ACC112 (cell line): ENCODE measurements around the gene C10orf90.

Experiments used
- H2AFZ ChIP-seq: fragments of 200-600 bp; sonication (generic); one replicate; pipeline ENCODE4 v1.6.0; 2017; ENCODE audit warnings: antibody characterized with exemption, low read length; ENCODE audit not compliant: unreplicated experiment
- H3K27ac ChIP-seq: fragments of 200-600 bp; sonication (generic); 2 replicates; pipeline ENCODE4 v1.5.1; 2014; ENCODE audit warnings: low read depth, mild to moderate bottlenecking, antibody characterized with exemption, low read length, moderate library complexity
- H3K27me3 ChIP-seq: fragments of 200-600 bp; sonication (generic); 2 replicates; pipeline ENCODE4 v1.6.1; 2014; ENCODE audit warnings: mild to moderate bottlenecking, antibody characterized with exemption, low read length, moderate library complexity, mixed read lengths; ENCODE audit not compliant: insufficient read depth
- H3K36me3 ChIP-seq: fragments of 200-600 bp; sonication (generic); 2 replicates; pipeline ENCODE4 v1.6.1; 2016; ENCODE audit warnings: mild to moderate bottlenecking, antibody characterized with exemption, low read length, moderate library complexity, mixed read lengths; ENCODE audit not compliant: insufficient read depth
- H3K4me1 ChIP-seq: fragments of 200-600 bp; sonication (generic); one replicate; pipeline ENCODE4 v1.6.1; 2016; ENCODE audit warnings: low read length, mixed read lengths; ENCODE audit not compliant: insufficient read depth, unreplicated experiment, control insufficient read depth
- H3K4me3 ChIP-seq: fragments of 200-600 bp; sonication (generic); 2 replicates; pipeline ENCODE4 v1.5.1; 2014; ENCODE audit warnings: mild to moderate bottlenecking, low read depth, low read length
- H3K79me2 ChIP-seq: fragments of 200-600 bp; sonication (generic); one replicate; pipeline ENCODE4 v1.6.0; 2016; ENCODE audit warnings: low read length; ENCODE audit not compliant: control insufficient read depth, unreplicated experiment, insufficient read depth

Gene C10orf90, protein sequence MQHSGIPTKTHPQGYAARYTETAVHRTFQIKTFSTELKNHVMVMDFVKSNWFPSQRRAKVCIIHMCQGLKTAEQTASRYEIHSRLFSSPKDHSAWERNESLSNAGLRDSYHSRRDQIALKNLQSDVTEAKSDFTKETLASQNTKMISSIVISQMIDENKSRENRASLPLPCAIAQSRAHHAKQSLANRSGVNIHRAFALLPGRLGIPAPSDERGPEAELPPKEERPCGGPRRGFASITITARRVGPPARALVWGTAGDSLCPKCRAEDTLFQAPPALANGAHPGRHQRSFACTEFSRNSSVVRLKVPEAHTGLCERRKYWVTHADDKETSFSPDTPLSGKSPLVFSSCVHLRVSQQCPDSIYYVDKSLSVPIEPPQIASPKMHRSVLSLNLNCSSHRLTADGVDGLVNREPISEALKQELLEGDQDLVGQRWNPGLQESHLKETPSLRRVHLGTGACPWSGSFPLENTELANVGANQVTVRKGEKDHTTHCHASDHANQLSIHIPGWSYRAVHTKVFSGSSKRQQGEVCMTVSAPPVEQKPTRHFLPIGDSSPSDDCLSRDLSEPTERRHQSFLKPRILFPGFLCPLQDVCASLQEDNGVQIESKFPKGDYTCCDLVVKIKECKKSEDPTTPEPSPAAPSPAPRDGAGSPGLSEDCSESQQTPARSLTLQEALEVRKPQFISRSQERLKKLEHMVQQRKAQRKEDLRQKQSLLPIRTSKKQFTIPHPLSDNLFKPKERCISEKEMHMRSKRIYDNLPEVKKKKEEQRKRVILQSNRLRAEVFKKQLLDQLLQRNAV

GRCh38 chr10:126670056-126670894 is at the start of gene C10orf90:
Gene C10orf90 (minus strand): TSS chr10:126670693. CDS start chr10:126670480, 213 bp downstream.
- H2AFZ ChIP-seq: no peak within 1 kb of the TSS
- H3K27me3 ChIP-seq: no peaks in the 10 kb centered on the region
- H3K36me3 ChIP-seq: no peaks in the 10 kb centered on the region
- H3K4me1 ChIP-seq: no peaks in the 10 kb centered on the region
- no peaks in the 10 kb centered on the region for H3K79me2 ChIP-seq
- no peak within 1 kb of the TSS for H3K4me3 ChIP-seq
- no peak within 1 kb of the TSS for H3K27ac ChIP-seq

- H3K27me3 ChIP-seq: peaks cover 45% of the 10 kb centered on the region
- no peak overlapping the region for H3K27ac ChIP-seq
- H3K36me3 ChIP-seq: no peaks in the 10 kb centered on the region
- H3K4me1 ChIP-seq: no peaks in the 10 kb centered on the region
- H3K4me3 ChIP-seq: no peak overlapping the region
- H2AFZ ChIP-seq: no peak overlapping the region
- no peaks in the 10 kb centered on the region for H3K79me2 ChIP-seq
Observed at GRCh38 chr10:126716366-126716765, 45.9 kb upstream of the C10orf90 start.

DNA sequence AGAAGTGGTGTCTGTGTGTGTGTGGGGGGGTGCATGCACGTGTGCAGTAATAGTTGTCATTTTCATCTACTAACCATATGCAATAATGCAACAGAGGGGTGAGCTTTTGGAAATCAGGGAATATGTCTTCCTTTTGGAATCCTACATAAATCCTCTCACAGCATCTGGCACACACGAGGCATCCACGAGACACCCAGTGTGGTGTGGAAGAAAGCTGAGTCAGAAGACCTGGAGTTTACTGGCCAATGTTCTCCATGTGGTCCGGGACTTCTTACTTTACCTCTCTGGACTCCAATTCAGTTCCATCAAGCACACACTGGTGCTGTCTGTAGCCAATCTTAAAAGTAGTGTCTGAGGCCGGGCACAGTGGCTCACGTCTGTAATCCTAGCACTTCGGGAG is 43.1 kb upstream of the C10orf90 start:
- Histone ChIP-seq H3K27me3 (peaks cover 28% of the 10 kb centered on the region), H2AFZ (no peak overlapping the region), H3K79me2 (no peaks in the 10 kb centered on the region), H3K27ac (no peak overlapping the region), H3K36me3 (no peaks in the 10 kb centered on the region), H3K4me1 (no peaks in the 10 kb centered on the region), H3K4me3 (no peak overlapping the region)

DNA sequence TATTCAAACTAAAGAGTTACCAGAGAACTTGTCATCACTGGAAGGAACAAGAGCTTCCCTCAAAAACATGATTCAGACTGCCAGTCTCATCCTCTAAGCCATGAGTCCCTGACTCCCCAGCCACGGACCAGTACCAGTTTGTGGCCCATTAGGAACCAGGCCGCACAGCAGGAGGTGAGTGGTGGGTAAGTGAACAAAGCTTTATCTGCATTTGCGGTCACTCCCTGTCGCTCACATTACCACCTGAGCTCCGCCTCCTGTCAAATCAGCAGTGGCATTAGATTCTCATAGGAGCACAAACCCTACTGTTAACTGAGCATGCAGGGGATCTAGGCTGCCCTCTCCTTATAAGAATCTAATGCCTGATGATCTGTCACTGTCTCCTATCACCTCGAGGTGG is 42.2 kb upstream of the C10orf90 start:
- Histone ChIP-seq H3K79me2 (no peaks in the 10 kb centered on the region), H3K36me3 (no peaks in the 10 kb centered on the region), H3K4me1 (no peaks in the 10 kb centered on the region), H3K27me3 (peaks cover 19% of the 10 kb centered on the region), H3K4me3 (no peak overlapping the region), H2AFZ (no peak overlapping the region), H3K27ac (no peak overlapping the region)

DNA sequence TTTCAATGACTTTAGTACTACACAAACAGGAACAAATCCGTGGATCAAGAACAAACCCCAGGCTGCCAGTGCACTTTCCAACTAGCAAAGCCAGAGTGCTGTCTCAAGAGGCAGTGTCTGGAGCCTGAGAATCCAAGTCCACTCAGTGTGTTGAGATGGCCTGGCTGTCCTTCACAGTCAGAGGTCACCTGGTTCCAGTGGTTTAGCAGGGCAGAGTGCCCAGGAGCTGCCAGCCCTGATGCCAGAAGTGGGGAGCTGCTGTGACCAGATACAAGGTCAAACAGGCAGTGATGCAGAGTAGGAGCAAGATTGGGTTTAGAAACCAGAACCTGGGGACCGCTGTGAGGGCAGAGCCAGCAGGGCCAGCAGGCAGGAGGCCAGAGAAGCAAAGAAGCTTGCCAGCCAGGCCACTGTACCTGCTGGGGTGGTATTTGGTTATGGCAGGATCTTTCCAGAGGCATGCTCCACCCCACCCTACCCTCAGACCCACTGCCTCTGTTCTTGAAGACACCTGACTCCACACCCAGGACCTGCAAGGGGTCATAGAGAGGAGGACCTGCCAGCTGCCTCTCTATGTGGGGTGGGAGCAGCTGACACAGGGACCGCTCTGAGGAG is 35.6 kb upstream of the C10orf90 start:
- no peaks in the 10 kb centered on the region for H3K4me1 ChIP-seq
- H3K27me3 ChIP-seq: peaks cover 30% of the 10 kb centered on the region
- no peak overlapping the region for H3K27ac ChIP-seq
- no peaks in the 10 kb centered on the region for H3K36me3 ChIP-seq
- no peak overlapping the region for H3K4me3 ChIP-seq
- H3K79me2 ChIP-seq: no peaks in the 10 kb centered on the region
- no peak overlapping the region for H2AFZ ChIP-seq

DNA sequence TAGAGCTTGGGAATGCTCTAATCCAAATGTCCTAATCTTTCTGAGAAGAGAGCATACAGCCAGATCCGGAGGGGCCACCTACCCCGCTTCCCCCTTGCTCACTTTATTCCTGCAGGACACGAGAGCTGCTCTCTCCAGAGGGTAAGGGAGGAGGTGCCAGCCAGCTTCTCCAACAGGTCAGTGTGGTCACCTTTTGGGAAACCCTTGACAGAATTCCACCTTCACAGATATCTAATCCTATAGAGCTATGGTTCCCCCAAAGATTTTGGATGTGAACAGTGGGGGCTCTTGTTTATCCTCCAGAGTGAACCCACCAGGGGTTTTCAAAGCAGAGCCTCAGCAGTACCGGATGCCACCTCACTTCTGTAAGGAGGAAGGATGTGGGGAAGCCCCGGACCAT is 34.6 kb upstream of the C10orf90 start:
- H3K4me3 ChIP-seq: no peak overlapping the region
- no peak overlapping the region for H2AFZ ChIP-seq
- H3K79me2 ChIP-seq: no peaks in the 10 kb centered on the region
- H3K27ac ChIP-seq: no peak overlapping the region
- H3K4me1 ChIP-seq: no peaks in the 10 kb centered on the region
- no peaks in the 10 kb centered on the region for H3K36me3 ChIP-seq
- H3K27me3 ChIP-seq: peaks cover 30% of the 10 kb centered on the region

GRCh38 chr10:126704649-126705048 is 34.2 kb upstream of the C10orf90 start:
- no peak overlapping the region for H2AFZ ChIP-seq

DNA sequence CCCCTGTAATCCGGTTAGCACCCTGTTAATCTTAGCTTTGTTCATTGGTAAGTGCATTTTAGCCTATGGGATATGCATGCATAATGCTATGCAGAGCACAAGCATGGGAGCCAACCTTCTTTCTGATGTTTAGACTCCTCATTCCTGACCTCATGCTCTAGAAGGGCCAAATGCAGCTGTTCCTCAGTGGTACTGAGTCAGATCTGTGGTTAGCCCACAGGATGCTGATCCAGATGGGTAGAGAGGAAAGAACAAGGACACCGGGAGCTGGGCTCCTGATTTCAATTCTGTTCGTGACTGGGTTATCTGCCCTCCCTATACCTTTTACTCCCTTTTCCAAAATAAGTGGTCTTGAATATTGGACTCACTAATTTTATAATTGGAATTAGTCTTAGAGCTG is 31.7 kb upstream of the C10orf90 start:
- peaks cover 36% of the 10 kb centered on the region for H3K27me3 ChIP-seq
- H3K4me1 ChIP-seq: no peaks in the 10 kb centered on the region
- no peak overlapping the region for H3K27ac ChIP-seq
- H3K4me3 ChIP-seq: no peak overlapping the region
- no peak overlapping the region for H2AFZ ChIP-seq
- H3K79me2 ChIP-seq: no peaks in the 10 kb centered on the region
- no peaks in the 10 kb centered on the region for H3K36me3 ChIP-seq

More at GRCh38 chr10:126704649-126705048, 34.2 kb upstream of the C10orf90 start:
- Histone ChIP-seq H3K79me2 (no peaks in the 10 kb centered on the region), H3K27ac (no peak overlapping the region), H3K27me3 (peaks cover 30% of the 10 kb centered on the region), H3K36me3 (no peaks in the 10 kb centered on the region), H3K4me3 (no peak overlapping the region), H3K4me1 (no peaks in the 10 kb centered on the region)

DNA sequence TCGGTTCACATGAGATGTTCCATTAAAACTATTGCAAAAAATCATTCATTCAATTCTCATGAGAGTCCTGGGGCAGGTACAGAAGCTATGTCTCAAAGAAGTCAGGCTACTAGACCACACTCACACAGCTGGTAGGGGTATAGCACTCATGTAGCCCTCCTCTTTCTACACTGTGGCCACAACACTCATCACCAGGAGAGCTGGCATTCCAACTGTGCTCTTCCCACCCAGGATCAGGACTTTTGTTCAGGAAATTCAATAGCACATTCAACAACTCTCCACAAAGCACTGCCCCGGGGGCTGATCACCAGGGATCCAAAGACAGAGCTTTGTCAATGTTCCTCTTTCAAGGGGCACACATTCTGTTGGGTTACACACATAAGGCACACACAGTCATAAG is 31.0 kb upstream of the C10orf90 start:
- peaks cover 36% of the 10 kb centered on the region for H3K27me3 ChIP-seq
- no peak overlapping the region for H3K27ac ChIP-seq
- H3K4me1 ChIP-seq: no peaks in the 10 kb centered on the region
- H3K79me2 ChIP-seq: no peaks in the 10 kb centered on the region
- no peak overlapping the region for H2AFZ ChIP-seq
- no peaks in the 10 kb centered on the region for H3K36me3 ChIP-seq
- H3K4me3 ChIP-seq: no peak overlapping the region

GRCh38 chr10:126696684-126697083 is 26.2 kb upstream of the C10orf90 start:
- H2AFZ ChIP-seq: no peak overlapping the region
- H3K4me1 ChIP-seq: no peaks in the 10 kb centered on the region
- no peak overlapping the region for H3K4me3 ChIP-seq
- no peak overlapping the region for H3K27ac ChIP-seq
- H3K27me3 ChIP-seq: peaks cover 7% of the 10 kb centered on the region; the same call in 1 of the 2 replicates
- H3K79me2 ChIP-seq: no peaks in the 10 kb centered on the region
- no peaks in the 10 kb centered on the region for H3K36me3 ChIP-seq
